ENCODE measurements around the gene ZCCHC17.

The ZCCHC17 gene

DNA sequence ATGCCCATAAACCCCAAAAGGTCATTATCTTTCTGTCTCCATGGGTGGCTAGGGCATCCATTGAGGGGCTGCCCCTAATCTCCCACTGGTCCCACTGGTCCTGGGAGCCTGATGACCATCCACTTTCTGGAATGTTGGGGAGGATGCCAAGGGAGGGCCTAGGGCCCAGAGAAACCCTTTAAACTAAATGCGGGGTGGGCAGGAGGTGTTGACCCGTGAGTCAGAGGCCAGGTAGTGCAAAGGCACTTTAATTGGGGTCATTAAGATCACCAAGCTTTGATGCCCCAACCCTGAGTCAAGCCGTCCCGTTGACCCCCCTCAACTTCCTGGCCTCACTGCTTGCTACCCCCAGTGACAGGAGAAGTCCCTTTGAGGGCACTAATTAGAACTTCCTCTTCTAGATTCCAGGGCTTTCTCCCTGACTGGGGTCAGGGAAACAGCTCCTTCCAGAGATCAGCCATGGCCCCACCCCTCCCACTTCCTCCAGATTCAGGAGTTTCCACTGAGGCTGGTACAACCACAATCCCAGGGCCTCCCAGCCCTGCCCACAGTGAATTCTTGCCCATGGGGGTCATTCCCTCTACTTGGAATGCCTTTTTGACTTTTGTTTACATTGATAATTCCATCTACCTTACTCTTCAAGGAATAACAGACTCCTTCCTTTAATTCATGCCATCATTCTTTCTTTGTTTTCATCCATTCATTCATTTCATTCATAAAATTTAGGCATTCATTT, 100.7 kb downstream of the ZCCHC17 start:
- no peak for DNase-seq

DNA sequence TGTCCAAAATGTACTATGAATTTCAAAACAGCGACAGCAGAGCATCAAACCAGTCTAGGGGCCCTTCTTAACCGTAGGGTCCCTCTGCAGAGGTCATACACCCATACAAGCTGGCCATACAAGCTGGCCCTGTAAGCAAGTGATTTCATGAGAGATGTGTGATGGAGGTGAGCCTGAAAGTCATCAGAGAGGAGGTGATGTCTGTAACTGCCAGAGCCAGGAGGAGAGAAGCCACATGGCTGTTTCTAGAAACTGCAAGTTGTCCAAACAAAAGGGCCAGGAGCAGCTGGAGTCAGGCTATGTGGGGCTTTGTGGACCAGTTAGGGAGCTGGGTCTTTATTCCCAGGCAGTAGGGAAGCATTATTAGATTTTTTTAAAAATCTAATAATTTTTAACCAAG, 101.4 kb downstream of the ZCCHC17 start:
- DNase-seq = no peak

DNA sequence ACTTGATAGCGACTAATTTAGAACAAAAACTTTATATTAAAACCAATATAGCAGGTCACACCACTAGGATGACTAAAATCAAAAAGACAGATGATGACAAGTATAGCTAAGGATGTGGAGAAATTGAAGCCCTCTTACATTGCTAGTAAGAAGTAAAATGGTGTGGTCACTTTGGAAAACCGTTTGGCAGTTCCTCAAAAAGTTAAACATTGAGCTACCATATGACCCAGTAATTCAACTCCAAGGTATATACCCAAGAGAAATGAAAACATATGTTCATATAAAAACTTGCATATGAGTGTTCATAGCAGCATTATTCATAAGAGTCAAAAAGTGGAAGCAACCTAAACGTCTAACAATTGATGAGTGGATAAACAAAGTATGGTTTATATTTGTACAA, 103.1 kb downstream of the ZCCHC17 start:
- no peak for DNase-seq

DNA sequence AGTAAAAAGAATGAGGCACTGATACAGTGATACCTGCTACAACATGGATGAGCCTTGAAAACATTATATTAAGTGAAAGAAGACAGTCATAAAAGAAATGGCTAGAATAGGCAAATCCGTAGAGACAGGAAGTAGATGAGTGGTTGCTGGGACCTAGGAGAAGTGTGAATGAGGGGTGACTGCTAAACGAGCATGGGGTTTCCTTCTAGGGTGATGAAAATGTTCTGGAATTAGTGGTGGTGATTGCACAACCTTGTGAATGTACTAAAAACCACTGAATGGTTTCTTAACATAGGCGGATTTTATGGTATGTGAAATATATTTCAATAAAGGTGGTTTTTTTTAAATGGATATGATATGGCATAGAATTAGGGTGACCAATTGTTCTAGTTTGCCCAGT, 103.6 kb downstream of the ZCCHC17 start:
- DNase-seq = no peak

DNA sequence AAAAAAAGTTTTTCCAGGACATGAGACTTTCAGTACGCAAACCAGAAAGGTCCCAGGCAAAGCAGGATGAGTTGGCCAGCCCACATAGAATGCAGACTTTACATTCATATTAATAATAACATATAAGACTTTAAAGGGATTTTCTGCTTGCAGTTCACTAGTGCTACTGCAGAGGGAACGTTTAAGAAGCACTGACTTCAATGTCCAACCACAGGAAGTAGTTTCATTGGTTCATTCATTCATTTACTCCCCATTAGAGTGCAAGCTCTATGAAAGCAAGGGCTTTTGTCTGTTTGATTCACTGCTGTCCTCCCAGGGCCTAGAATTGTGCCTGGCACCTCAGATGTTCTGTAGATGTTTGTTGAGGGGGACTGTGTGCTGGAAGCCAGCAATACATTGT, 104.4 kb downstream of the ZCCHC17 start:
- no peak for DNase-seq

DNA sequence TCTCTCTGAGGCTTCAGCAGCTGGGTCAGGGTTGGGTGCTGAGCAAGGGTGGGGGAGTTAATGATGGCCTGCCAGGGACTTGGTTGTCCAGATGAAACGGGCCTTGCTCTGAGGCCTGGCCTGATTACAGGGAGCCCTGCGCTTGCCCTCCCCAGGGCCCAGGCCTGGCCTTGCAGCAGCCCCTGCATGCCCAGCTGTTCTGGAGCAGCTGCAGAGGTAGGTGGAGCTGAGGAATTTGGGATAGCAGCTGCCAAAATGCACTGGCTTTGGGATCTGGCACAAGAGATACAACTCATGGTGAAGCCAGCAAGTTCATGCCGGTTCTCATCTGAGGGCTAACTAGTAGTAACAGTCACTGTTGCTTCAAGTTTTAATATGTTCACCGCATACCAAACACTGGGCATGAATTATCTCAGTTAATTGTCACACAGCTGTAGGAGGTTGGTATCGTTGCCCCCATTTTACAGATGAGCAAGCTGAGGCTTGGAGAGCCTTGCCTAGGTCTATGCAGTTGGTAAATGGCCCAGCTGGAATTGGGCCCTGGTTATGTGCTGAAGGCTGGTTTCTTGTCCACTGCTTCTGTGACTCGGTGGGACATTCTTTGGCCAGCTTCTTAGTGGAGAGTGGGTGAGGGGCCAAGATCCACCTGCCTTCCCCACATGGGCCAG, 108.9 kb downstream of the ZCCHC17 start:
- no peak for DNase-seq

DNA sequence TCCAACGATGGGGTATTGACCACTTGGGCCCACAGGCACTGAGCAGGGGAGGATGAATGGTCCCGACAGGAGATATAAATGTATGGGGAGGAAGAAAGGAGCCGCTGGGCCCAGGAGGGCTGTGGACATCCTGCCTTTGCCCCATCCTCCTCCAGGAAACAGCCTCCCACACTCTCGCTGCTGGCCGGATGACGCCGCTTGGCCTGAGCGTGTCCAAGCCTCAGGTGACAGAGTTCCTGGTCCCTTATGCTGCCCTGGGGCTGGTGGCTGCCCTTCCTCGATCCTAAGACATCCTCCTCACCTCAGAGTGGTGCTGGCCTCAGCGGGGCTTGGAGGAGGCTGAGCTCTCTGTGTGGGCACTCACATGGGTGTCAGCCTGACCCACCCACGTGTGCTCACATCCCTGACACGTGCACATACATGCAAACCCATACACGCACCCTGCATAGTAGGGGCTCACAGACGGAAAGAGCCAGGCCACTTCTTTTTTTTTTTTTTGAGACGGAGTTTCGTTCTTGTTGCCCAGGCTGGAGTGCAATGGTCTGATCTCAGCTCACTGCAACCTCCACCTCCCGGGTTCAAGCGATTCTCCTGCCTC, 110.3 kb downstream of the ZCCHC17 start:
- DNase-seq = no peak

DNA sequence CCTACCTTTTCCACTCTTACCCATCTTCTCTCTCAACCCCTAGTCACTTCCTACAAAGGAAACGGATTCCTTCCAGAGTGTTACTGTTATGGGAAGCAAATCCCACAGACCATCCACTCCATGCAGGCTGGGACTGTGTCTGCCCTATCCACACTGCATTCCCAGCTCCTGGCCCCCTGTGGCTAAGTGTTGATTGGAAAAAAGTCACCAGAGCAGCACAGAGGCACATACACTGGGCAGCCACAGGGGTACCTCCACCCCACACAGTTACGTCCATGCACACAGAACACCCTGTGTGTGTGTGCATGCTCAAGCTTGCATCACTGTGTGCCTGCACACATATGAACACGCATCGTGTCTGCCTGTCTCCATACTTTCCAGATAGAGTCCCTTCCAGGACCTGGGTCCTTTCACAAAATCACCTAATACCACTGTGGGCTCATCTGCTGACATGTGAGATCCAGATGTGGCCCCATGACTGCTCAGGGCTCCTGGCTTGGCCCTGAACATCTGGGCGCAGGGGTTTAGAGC, 112.0 kb downstream of the ZCCHC17 start:
- no peak for DNase-seq

DNA sequence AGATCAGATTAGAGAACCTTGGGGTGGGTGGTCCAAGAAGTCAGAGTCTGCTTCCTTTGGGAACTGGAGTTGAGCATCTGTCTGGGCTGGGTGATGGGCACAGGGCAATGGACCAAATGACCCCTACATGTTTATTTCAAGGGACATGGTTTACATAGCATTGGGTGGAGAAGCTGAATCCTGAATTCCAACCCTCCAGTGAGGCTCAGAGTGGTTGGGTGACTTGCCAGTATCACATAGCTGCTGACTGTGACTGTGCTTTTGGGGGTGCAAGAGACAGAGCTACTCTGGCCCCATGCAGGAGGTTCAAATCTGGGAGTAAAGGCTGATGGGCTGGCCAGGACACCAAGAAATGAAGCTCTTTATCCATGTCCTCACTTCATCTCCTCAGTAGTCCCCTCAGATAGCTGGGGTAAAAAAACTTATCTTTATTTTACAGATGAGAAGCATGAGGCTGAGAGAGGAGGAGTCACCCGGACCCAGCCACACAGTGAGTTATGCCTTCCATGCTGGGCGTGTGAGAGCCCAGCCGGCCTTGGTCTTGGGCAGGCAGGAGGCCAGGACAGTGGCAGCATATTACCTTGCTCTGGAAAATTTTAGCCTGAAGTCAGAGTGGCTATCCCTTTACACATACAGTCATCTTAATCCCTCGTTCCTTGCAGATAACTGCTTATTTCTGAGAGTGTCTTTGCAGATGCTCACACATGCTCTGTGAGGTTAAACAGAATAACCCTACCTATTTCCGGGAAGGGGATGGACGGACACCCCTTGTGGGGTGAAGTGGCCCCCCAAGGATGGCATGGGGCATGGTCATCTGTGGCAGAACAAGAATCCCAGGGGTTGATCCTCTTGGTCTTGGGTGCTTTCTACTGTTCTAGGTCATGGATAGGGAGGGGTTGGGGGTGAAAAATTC, 113.4 kb downstream of the ZCCHC17 start:
- no peak for DNase-seq

DNA sequence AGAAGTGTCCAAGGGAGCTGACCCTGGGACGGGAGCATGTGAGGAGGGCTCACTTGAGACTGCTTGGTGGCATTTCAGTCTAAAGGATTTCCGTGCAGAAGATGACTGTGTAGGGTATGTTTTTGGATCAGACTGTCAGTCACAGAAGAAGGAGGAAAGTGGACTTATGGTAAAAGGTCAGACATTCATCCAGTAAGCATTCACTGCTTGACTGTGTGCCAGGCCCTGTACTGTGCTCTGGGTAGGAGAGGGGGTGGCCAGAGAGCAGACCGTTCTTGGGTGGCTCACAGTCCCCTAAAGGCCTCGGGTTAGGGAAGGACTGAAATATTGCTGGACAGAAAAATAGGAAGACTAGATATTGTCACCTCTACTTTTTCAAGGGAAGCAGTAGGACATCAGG, 114.0 kb downstream of the ZCCHC17 start:
- DNase-seq = no peak

DNA sequence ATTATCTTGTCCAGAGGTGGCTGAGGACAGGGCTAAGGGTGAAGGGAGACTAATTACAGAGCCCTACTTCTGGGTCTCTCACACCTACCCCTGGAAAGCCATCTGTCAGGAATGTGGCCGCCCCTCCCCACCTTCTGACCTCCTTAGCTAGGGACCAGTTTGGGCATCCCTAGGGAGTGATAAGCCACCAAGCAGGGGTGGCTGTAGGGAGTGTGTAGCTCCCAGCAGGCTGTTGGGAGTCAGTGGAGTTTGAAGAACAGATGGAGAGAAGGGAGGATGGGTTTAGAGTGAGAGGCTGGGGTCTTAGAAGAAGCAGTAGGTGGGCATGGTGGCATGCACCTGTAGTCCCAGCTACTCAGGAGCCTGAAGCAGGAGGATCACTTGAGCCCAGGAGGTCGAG, 115.4 kb downstream of the ZCCHC17 start:
- no peak for DNase-seq

DNA sequence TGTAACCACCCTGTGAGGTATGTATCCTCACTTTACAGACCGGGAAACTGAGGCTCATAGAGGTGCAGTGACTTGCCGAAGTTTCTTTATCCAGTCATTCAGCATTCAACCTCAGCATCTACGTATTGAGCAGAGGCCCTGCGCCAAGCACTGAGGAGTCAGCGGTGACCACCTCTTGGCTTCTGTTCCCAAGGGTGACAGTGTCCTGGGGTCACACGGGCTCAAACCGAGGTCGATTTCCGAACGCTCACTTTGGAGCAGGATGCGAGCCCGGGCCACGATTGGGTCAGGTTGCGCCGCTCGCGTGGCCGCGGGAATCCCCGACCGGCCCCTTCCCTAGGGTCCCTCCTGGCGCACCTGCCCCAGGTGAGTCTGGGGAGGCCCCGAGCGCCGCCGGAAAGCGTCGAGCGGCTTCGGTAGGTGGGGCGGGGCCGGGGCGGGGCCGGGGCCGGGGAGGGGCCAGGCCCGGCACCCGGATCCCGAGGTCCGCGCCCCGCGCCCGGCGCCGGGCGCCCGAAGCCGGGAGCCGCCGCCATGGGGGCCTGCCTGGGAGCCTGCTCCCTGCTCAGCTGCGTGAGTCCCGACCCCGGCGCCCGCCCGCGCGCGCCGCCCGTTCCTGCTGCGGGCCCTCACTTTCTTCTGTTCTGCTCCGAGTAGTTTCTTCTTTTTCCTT, 116.0 kb downstream of the ZCCHC17 start, which contains the start of gene SERINC2:
Gene SERINC2 (plus strand): TSS at position 482 of the 673 bp plus-strand sequence. CDS start 53 bp downstream, at position 535.
- no peak for DNase-seq

DNA sequence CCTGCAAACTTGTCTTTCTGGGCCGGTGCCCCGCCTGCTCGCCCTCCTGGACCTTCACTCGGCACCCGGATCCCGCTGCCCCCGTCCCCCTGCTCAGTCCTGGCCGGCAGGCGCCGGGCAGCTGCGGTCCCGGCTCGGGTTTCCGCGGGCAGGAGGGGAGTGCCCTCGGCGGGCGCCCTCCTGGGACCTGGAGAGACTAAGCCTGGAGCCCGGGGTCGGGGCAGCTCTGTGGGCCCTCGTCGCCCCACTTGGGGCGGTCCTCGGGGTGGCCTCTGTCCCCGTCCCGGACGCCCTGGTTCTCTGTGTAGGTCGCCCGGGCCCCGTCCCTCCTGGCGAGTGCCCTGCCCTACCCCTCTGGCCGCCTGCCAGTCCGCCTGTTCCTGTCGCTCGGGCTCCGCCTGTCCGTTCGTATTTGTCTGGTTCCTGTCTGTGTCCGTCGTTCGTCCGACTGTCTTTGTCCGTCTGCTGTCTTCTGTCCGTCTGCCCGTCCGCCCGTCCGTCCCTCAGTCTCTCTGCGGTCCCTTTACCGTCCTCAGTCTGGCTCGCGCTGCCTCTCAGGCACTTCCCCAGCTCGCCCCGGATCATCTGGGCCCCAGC, 116.7 kb downstream of the ZCCHC17 start:
- no peak for DNase-seq
